Activated T-cell treated with anti-CD3 and anti-CD28 coated beads for 24 hours (primary cell): ENCODE results near the gene CHST2.

Experiments
- DNase-seq: peaks from one replicate; pipeline ENCODE4 v3.0.0-alpha.2; 2020; ENCODE audit warnings: low read depth

CHST2 gene

DNA sequence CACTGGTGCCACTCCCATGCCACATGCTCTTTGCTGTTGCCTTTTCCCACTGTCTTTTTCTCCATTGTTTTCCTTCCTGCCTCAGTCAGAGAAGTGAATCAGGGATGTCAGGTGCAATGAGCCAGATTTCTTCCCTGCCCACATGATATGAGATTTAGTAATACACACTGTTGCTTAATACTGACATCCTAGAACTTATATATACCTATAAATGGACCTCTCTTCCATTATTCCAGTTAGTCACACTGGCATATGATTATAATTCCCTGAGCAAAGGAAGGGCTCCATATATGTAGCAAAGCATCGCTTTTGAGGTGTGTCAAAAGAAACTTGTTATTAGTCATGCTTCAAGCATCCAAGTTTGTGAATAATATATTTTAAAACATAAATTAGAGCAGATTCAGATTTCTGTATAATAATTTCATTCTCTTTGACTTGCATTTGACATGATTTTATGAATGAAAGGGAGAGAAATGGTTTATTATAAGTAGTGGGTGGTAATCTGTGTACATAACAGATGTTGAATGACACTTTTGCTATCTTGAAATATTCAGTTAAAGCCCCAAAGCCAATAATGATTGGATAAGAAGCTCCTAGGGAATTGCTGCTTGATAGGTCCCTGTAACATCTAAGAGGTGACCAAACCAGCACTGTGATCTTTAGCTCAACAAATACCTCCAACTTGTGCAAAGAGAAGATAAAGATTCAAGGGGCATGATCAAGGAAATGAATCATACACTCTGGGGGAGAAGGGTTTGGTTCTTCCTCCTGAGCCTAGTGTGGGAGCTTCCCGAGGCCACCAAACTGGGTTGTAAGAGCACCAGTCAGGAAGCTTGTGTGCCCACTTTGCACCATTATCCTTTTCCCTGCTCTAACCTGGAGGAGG is 48.6 kb downstream of the CHST2 start:
- no peak for DNase-seq

DNA sequence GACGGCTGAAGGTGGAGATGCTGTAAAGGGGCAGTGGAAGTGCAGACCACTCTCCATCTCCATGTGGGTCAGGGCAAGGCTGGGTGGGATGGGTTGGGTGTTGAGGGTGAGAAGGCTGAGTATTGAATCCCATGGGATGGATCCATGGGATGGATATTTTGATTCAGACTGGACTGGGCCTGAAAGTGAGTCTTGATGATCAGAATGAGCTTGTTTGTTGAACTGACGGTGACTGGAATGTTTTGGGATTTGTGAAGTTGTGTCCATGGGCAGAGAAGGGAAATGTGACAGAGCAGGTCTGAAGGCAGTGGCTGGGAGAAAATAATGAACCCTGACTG is 49.3 kb downstream of the CHST2 start:
- no peak for DNase-seq

DNA sequence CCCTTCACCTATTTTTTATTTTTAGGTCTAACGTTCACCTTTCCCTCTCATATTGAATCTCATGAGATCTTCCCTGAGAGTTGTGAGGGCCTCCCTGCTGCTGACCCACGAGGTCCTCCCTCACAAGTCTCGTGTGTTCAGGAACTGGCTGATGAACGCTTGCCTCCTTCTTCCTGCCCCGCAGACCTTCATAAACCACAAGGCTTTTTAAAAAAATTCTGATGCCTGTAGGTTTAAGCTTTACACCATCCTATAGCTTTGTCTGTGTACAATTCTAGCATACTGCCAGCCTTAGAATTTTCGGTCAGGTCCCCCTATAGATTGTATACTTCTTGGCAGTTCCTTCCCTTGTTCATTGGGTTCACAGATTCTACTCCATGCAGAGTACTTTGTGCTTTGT is 50.5 kb downstream of the CHST2 start:
- no peak for DNase-seq

DNA sequence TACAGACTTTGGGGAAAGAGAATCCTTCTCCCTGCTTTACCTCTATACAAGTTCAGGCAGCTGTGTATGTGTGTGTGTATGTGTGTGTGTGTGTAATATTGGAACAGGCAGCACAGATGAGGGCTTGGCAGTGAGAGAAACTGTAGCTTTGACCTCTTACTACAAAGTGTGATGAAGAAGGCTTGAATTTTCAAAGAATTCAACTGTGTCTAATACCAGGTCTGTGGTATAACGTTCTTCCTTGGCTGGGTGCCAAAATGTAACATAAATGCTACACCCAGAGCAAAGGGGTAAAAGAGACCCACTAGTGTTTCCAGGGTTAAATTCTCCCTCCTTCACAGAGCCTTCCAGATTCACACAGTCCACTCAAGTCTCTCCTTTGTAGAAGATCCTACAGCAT is 51.1 kb downstream of the CHST2 start:
- DNase-seq = no peak

DNA sequence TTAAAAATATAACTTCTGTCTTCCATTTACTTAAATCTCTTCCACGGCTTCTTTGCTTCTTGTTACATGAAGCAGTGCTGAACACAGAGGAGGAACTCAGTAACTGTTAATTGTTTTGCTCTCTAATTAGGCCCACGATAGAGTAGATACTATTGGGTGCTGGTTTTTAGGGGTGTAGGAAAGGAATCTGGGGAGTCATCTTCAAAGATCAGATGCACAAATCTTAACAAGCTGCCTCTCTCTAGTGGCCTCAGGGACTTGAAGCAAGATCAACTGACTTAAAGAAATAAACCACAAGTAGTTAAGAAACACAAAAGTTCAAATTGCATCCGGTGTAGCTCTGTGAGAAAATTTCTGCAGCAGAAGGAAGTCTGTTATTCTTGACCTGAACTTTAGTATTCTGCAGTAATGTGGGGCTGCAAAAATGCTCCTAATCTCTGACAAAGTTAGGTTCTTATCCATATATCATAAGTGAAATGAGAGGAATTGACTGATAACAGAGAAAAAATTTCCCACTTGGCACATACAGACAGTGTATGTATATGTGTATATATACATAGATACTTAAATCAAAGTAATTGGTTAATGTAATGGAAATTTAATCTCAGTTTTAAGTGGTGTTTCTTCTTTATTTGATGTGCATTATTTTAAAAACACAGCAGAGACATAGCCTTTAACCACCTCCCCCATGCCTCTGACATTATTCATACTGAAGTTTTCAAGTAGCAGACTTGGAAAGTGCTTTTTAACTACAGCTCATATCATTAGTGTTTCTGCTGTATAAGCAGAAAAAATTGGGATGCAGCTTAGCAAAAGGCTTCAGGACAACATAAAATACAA is 51.8 kb downstream of the CHST2 start:
- DNase-seq = no peak

DNA sequence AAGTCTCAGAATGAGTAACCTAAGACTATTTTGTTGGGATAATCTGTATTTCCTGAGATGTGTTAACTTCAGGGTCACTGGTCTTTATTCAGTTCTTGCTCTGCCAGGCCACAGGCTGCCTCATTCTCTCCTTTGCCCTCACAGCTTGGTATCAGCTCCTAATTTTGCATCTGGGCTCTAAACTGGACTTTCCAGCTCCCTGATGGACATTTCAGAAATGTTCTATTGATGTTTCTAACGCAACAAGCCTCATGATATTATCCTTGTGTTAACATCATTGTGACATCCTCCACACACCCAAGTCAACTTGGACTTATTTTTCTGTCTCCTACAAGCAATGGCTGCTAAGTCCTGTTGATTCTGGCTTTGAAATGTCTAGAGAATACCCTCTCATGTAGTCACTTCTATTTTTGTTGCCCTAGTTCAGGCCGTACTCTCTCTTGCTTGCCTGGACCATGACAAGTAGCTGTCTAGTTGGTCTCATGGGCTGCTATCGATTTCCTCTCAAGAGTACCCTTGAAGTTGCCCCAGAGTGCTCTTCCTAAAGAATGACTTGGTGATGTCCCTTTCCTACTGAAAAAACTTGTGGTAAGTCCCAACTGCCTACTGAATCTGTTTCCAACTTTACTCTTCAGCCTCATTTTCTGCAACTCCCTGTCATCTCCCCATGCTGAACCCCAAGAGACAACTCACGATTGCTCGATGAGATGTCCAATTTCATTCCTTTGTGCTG is 52.7 kb downstream of the CHST2 start:
- no peak for DNase-seq

DNA sequence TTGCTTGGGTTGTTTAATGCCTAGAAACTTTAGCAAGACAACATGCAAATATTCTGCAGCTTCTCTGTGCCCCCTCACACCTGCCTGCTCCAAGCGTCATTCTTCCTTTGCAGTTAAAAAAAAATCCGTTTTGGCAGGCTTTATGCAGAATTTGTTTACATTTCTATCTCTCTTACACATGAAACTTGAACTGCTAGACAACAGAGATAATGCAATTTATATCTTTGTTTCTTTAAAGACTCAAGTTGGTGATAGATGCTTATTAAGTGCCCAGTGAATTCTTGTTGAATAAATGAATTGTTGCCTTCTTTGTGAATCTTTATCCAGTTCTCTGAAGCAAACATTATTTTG is 53.2 kb downstream of the CHST2 start:
- no peak for DNase-seq

DNA sequence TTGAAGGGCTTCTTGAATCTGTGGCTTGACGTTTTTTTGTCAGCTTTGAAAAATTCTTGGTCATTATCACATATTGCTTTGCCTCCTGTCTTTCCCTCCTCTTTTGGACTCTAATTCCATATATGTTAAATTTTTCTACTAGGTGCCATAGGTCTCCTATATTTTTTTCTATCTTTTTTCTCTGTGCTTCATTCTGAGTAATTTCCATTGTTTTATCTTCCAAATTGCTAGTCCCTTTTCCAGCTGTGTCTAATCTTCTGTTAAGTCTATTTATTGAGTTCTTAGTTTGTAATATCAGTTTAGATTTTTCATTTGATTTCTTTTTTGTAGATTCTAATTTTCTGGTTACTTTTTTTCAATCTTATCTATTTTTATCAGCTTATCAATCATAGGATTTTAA is 53.7 kb downstream of the CHST2 start:
- no peak for DNase-seq
